Right lobe of liver (tissue), 6 donors: ENCODE data around the gene ITGA11. TPM values are rescaled to one million over a fixed set of nuclear protein-coding genes. Genes with fewer than 3 reads are reported as not detected.

Source experiments
- ATAC-seq, 4 donors: fragments of 200-7000 bp; cut with Tn5 transposase; one replicate each; pipeline ENCODE4 v1.9.1; 2020; ENCODE audit warnings: mild to moderate bottlenecking in 4 of 4, moderate library complexity in 4 of 4
- DNase-seq, 3 donors: peaks; one replicate each; pipeline ENCODE4 v3.0.0-alpha.2; 2020
- H3K27ac ChIP-seq, 3 donors: fragments of 200-600 bp; one replicate each; pipeline ENCODE4 v1.8.0; 2022
- H3K27me3 ChIP-seq, 2 donors: fragments of 200-600 bp; one replicate each; pipeline ENCODE4 v1.8.0; 2022
- H3K36me3 ChIP-seq, 4 donors: fragments of 200-600 bp; sonication (generic) in 1 of 4; one replicate each; pipeline versions ENCODE4 v1.5.1 to v1.8.0; 2017 to 2022; ENCODE audit warnings: control low read depth in 1 of 4
- H3K4me1 ChIP-seq, 4 donors: fragments of 200-600 bp; sonication (generic) in 1 of 4; one replicate each; pipeline versions ENCODE4 v1.5.1 to v1.8.0; 2017 to 2022; ENCODE audit warnings: control low read depth in 1 of 4
- H3K4me3 ChIP-seq, 3 donors: fragments of 200-600 bp; one replicate each; pipeline ENCODE4 v1.8.0; 2022
- H3K9me3 ChIP-seq, 4 donors: fragments of 200-600 bp; sonication (generic) in 1 of 4; one replicate each; pipeline versions ENCODE4 v1.5.1 to v1.8.0; 2017 to 2022; ENCODE audit warnings: control low read depth in 1 of 4
- POLR2A ChIP-seq: fragments of 450-650 bp; IDR thresholded peaks from one replicate; pipeline ENCODE4 v1.6.1; 2017; ENCODE audit warnings: antibody characterized with exemption, mild to moderate bottlenecking
- WGBS: methylation state at CpG from one replicate; pipeline ENCODE4 v1.1.6; 2018; ENCODE audit warnings: low coverage, low lambda C conversion rate; ENCODE audit not compliant: insufficient coverage; ENCODE audit errors: missing lambda C conversion rate; 5-methylcytosine and 5-hydroxymethylcytosine counted together
- intact Hi-C, 2 donors: fragments of 100-400 bp; cut with DNase I; formaldehyde crosslinking; loops; one replicate each; pipeline versions ENCODE4 v1.11.2 to v1.14.1; 2022
- long read RNA-seq: library from polyadenylated mRNA; unstranded; transcript quantifications from one replicate; pipeline ENCODE4 v2.0.0, GENCODE V29; 2019
- total RNA-seq, 6 experiments: library from RNA; depleted of rRNA in 2 of 6; stranded (reverse); fragments of >200 nt in 2 of 6; fragmentation: NEBNext Ultra II Directional in 3 of 6; extraction: Animal tissue kit (Norgen Biotek cat#: 25700) in 3 of 6; gene quantifications; one replicate each; pipeline versions ENCODE4 v1.1.0 to v1.2.4, GENCODE V29; 2016 to 2023
- TF ChIP-seq, protein P1 (sequence below), 4 donors: fragments of 200-600 bp in 3 of 4; fragments of 450-650 bp in 1 of 4; IDR thresholded peaks; one replicate each; pipeline versions ENCODE4 v1.5.1 to v1.8.0; 2016 to 2022; ENCODE audit warnings: antibody characterized with exemption in 4 of 4, mild to moderate bottlenecking in 2 of 4
- donor health status: DM: no; HTN: yes; CAD: no.
- donor health status: DM: no; HTN: no; CAD: no.
- donor health status: DM: no; HTN: no; CAD: no.
- donor health status: DM: no; HTN: yes; CAD: no.
- donor health status: DM: no; HTN: yes; CAD: no.

ITGA11 gene, protein sequence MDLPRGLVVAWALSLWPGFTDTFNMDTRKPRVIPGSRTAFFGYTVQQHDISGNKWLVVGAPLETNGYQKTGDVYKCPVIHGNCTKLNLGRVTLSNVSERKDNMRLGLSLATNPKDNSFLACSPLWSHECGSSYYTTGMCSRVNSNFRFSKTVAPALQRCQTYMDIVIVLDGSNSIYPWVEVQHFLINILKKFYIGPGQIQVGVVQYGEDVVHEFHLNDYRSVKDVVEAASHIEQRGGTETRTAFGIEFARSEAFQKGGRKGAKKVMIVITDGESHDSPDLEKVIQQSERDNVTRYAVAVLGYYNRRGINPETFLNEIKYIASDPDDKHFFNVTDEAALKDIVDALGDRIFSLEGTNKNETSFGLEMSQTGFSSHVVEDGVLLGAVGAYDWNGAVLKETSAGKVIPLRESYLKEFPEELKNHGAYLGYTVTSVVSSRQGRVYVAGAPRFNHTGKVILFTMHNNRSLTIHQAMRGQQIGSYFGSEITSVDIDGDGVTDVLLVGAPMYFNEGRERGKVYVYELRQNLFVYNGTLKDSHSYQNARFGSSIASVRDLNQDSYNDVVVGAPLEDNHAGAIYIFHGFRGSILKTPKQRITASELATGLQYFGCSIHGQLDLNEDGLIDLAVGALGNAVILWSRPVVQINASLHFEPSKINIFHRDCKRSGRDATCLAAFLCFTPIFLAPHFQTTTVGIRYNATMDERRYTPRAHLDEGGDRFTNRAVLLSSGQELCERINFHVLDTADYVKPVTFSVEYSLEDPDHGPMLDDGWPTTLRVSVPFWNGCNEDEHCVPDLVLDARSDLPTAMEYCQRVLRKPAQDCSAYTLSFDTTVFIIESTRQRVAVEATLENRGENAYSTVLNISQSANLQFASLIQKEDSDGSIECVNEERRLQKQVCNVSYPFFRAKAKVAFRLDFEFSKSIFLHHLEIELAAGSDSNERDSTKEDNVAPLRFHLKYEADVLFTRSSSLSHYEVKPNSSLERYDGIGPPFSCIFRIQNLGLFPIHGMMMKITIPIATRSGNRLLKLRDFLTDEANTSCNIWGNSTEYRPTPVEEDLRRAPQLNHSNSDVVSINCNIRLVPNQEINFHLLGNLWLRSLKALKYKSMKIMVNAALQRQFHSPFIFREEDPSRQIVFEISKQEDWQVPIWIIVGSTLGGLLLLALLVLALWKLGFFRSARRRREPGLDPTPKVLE
- 1 to 10 TPM in 1 of 6 experiments, under 1 TPM in 5; 0.51 to 1.4 (median 0.73) TPM for total RNA-seq
- long read RNA-seq: 0 reads

GRCh38 chr15:68431792-68432401, at the start of gene ITGA11:
Gene ITGA11 (minus strand): TSS chr15:68432163. CDS start chr15:68432066, 97 bp downstream.
- Histone ChIP-seq H3K27ac (no peak within 1 kb of the TSS), H3K36me3 (no peaks in the 10 kb centered on the region), H3K4me1 (peaks cover 0 to 11% (median 0%) of the 10 kb centered on the region in 4 donors), H3K9me3 (no peaks in the 10 kb centered on the region), H3K4me3 (peak within 1 kb of the TSS; percentile 18 to 26 (median 24)), H3K27me3 (peaks cover 0 to 16% of the 10 kb centered on the region in 2 donors)
- ATAC-seq: peak; percentile 67 to 84 (median 74)
- 7% methylated on average over 5 of the region's 49 CpGs for WGBS
- DNase-seq: peak in 1 of 3 donors; percentile 55
- TF ChIP-seq POLR2A: no peak
- TF ChIP-seq, protein P1, sequence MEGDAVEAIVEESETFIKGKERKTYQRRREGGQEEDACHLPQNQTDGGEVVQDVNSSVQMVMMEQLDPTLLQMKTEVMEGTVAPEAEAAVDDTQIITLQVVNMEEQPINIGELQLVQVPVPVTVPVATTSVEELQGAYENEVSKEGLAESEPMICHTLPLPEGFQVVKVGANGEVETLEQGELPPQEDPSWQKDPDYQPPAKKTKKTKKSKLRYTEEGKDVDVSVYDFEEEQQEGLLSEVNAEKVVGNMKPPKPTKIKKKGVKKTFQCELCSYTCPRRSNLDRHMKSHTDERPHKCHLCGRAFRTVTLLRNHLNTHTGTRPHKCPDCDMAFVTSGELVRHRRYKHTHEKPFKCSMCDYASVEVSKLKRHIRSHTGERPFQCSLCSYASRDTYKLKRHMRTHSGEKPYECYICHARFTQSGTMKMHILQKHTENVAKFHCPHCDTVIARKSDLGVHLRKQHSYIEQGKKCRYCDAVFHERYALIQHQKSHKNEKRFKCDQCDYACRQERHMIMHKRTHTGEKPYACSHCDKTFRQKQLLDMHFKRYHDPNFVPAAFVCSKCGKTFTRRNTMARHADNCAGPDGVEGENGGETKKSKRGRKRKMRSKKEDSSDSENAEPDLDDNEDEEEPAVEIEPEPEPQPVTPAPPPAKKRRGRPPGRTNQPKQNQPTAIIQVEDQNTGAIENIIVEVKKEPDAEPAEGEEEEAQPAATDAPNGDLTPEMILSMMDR (IDR thresholded peaks at IDR 0.05): no peak
- intact Hi-C loops: no loop called here

GRCh38 chr15:68481321-68481720, 49.4 kb upstream of the ITGA11 start:
- no peaks in the 10 kb centered on the region for H3K4me1 ChIP-seq
- TF ChIP-seq, protein P1 (IDR thresholded peaks at IDR 0.05): no peak
- no peak for TF ChIP-seq POLR2A
- DNase-seq (no peak), ATAC-seq (no peak)
- H3K27me3 ChIP-seq: no peaks in the 10 kb centered on the region
- intact Hi-C loops: no loop called here
- H3K36me3 ChIP-seq: no peaks in the 10 kb centered on the region
- H3K27ac ChIP-seq: no peak overlapping the region
- WGBS: 73% methylated on average over 3 of the region's 3 CpGs
- H3K9me3 ChIP-seq: no peaks in the 10 kb centered on the region
- no peak overlapping the region for H3K4me3 ChIP-seq

DNA sequence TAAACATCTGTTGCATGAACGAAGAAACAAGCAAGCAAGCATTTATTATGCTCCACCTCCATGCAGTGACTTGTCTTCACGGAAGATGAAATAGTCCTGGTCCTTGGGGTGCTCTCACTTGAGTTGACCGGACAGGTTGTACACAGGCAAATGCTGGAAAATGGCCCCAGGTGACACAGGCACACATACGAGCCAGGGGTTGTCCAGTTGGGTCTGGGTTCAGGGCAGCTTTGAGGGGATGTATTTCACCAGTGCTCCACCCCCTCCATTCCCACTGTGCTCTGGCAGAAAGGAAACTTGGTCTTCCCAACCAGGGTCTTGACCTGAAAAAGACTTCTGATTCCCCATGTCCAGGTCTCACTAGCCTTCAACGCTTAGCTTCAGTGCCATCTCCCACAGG, 48.3 kb upstream of the ITGA11 start:
- no peaks in the 10 kb centered on the region for H3K4me1 ChIP-seq
- TF ChIP-seq, protein P1 (IDR thresholded peaks at IDR 0.05): no peak
- TF ChIP-seq POLR2A: no peak
- H3K27ac ChIP-seq: no peak overlapping the region
- H3K9me3 ChIP-seq: no peaks in the 10 kb centered on the region
- intact Hi-C loops: no loop called here
- ATAC-seq (no peak), DNase-seq (no peak)
- no peak overlapping the region for H3K4me3 ChIP-seq
- H3K36me3 ChIP-seq: no peaks in the 10 kb centered on the region
- H3K27me3 ChIP-seq: no peaks in the 10 kb centered on the region
- 39% methylated on average over 2 of the region's 5 CpGs for WGBS

GRCh38 chr15:68479870-68480269, 47.9 kb upstream of the ITGA11 start:
- no peak for ATAC-seq
- WGBS: 68% methylated on average over 2 of the region's 4 CpGs

More at GRCh38 chr15:68479870-68480269, 47.9 kb upstream of the ITGA11 start:
- no peak for DNase-seq
- H3K27me3 ChIP-seq: no peaks in the 10 kb centered on the region
- no peak overlapping the region for H3K27ac ChIP-seq
- H3K9me3 ChIP-seq: no peaks in the 10 kb centered on the region
- no peaks in the 10 kb centered on the region for H3K4me1 ChIP-seq
- H3K4me3 ChIP-seq: no peak overlapping the region
- TF ChIP-seq, protein P1 (IDR thresholded peaks at IDR 0.05): no peak
- no peak for TF ChIP-seq POLR2A
- H3K36me3 ChIP-seq: no peaks in the 10 kb centered on the region
- intact Hi-C loops: no loop called here
